ENCODE results near the gene TMED4.
"Not testable (repeated sequence)": the region's sequence is repeated elsewhere in the genome, so short reads cannot be mapped to it uniquely, and the experiment has no call there.

The TMED4 gene

DNA sequence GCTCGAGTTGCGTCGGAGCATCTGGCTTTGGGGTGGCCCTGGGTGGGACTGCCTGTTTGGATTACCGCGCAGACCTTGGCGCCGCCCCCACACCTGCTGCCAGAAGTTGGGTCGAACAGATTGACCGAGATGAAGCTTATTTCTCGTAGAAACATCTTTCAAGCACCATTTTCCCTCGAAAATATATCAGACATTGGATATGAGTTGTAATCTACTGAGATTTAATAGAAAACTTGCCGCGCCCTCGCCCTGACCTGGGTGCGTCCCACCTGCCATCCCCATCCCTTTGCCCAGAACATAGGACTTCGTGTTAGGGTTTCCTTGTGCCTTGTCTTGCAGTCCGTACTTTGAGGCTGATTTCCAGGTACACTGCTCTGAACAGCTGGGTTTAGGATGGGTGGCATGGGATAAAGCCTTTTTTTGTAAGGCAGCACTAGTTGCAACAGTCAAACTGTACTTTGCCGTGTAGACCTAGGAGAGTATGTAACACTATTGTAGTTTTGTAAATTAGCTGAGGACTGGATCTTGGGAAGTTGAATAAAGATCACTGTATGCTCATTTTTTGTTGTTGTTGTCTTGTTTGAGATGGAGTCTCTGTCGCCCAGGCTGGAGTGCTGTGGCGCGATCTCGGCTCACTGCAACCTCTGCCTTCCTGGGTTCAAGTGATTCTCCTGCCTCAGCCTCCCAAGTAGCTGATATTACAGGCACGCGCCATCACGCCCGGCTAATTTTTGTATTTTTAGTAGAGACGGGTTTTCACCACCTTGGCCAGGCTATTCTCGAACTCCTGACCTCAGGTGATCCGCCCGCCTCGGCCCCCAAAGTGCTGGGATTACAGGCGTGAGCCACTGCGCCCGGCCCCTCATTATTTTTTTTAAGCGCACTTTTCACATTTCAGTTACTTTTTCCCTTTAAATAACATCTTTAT is 25.4 kb upstream of the TMED4 start:
- DNase-seq: no peak

DNA sequence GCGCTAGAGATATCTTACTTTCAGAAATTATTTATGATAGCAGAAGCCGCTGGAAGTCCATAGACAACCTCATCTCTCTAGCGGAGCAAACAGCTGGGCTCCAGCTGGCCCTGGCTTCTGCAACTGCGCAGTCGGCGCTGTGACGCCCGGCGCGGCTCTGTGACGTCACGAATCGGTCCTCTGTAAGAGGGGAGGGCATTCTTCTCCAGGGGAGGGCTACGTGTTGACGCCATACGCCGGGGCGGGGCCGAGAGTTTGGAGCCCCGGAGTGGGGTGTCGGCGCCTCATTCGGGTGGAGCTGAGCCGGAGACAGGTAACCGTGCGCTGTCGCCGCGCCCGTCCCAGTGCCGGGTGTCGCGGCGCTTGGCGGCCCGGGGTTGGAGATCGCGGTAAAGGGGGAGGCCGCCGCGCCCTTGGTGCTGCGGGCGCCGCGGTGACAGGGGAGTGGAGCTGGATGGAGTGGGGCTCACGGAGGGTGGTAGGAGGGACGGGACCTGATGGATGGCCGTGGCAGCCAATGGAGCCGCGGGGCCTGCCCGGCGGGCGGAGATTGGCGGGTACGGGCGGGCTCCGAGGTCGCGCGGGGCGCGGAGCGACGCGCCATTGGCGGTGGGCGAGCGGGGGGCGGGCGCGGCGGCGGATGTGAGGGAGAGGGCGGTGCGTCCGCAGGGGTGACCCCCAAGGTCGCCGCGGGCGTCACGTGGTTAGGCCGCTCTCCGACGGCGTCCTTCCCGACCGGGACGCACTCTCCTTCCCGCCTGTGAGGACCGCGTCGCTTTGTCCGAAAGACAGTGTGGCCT is 24.5 kb upstream of the TMED4 start, which contains the start of gene OGDH:
OGDH (plus strand) TSS at position 287 of the 800 bp plus-strand sequence. CDS start 17,717 bp downstream, outside the sequence.
- DNase-seq: peak; percentile 100

DNA sequence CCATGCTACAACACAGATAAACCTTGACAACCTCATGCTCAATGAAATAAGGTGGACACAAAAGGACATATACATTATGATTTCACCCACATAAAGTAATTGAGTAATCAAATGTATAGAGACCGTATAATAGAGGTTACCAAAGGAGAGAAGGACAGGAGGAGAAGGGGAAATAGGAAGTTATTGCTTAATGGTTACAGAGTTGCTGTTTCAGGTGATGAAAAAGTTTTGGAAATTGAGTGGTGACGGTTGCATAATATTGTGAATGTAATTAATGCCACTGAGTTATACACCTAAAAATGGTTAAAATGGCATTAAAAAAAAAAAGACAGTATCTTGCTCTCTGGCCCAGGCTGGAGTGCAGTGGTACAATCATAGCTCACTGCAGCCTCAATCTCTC is 22.9 kb upstream of the TMED4 start:
- no peak for DNase-seq

DNA sequence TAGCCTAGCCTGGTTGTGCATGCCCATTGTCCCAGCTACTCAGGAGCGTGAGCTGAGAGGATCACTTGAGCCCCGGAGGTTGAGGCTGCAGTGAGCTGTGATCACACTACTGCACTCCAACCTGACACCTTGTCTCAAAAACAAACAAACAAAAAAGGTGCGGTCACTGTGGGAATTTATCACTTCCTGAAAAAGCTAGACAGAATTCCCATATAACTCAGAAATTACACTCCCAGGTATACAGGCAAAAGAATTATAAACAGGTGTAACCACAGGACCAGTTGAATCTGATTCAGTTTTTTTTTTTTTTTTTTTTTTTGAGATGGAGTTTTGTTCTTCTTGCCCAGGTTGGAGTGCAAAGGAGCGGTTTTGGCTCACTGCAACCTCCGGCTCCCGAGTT is 21.2 kb upstream of the TMED4 start:
- no peak for DNase-seq

DNA sequence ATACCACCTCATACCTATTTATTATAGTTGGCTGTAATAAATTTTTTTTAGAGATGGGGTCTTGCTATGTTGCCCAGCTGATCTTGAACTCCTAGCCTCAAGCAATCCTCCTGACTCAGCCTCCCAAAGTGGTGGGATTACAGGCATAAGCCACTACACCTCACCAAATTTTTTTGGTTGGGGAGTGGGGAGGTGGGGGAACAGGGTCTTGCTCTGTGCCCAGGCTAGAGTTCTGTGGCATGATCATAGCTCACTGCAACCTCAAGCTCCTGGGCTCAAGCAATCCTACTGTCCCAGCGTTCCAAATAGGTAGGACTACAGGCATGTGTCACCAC is 20.5 kb upstream of the TMED4 start:
- DNase-seq: no peak

DNA sequence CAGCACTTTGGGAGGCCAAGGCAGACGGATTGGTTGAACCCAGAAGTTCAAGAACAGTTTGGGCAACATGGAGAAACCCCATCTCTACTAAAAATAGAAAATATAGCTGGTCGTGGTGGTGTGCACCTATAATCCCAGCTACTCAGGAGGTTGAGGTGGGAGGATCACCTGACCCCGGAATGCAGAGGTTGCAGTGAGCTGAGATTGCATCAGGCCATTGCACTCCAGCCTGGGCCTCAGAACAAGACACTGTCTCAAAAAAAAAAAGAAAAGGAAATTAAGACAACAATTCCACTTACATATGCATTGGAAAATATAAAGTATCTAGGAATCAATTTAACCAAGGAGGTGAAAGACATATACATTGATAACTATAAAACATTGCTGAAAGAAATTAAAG is 17.2 kb upstream of the TMED4 start:
- DNase-seq: no peak

DNA sequence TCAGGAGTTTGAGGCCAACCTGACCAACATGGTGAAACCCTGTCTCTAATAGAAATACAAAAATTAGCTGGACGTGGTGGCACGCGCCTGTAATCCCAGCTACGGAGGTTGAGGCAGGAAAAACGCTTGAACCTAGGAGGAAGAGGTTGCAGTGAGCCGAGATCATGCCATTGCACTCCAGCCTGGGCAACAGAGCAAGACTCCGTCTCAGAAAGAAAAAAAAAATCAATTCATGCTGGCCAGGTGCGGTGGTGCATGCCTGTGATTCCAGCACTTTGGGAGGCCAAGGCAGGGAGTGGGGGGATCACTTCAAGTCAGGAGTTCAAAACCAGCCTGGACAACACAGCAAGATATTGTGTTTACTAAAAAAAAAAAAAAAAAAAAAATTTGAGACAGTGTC is 15.2 kb upstream of the TMED4 start:
- not testable (repeated sequence) for DNase-seq

DNA sequence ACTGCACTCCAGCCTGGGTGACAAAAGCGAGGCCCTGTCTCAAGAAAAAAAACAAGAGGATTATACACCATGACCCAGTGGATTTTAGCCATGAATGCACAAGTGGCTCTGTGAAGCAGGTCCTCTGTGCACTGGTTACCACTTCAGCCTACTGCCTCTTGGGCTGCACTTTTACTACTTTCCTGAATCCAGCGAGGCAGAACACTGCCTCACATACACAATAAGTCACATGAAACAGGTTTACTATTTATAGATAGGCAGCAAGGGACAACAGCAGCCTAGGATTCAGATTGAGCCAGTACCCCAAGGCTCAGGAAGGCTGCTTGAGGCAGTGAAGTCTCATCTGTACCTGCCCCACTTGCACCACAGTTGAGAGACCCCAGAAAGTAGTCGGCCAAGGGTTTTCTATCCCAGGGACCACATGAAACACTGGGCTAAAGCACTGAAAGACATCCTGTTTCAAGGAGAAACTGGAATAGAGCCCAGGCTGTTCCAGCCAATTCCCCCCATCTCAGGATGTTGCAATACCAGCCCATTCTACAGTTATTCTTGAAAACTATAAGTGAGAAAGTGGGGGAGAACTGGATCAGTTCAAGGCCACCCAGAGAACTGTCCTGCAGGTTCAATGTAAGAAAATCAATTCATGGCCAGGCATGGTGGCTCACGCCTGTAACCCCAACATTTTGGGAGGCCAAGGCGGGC is 14.1 kb upstream of the TMED4 start:
- no peak for DNase-seq

DNA sequence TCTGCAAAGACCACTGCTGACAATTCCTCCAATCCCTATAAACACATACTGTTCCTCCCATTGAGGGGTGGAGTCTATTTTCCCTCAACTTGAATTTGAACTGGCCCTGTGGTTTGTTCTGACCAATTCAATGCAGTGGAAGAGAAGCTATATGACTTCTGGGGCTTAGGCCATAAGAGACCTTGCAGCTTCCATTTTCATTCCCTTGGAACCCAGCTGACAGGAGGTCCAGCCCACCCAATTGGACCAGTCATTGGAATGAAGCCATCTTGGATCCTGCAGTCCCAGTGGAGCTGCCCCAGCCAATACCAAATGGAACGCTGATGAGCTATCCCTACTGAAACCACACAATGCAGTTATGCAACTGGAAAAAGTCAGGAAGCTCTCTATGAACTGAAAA is 8.9 kb upstream of the TMED4 start:
- no peak for DNase-seq

DNA sequence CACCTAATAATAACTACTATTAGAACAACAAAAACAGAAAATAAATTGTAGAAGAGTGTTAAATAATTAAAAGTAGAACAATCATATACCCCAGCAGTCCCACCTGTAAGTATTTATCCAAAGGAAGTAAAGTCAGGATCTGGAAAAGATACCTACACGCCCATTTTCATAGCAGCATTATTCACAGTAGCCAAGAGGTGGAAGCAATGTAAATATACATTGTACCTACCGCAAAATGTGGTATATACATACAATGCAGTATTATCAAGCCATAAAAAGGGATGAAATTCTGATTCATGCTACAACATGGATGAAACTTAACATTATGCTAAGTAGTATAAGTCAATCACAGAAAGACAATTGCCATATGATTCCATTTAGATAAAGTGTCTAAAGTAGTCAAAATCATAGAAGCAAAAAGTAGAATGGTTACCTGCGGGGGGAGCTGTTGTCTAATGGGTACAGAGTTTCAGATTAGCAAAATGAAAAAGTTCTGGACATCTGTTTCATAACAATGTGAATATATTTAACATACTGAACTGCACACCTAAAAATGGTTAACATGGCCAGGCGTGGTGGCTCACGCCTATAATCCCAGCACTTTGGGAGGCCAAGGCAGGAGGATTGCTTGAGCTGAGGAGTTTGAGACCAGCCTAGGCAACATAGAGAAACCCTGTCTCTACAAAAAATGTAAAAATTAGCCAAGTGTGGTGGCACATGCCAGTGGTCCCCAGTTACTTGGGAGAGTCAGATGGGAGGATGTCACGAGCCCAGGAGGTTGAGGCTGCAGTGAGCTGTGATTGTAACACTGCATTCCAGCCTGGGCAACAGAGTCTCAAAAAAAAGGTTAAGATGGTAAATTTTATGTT is 6.0 kb upstream of the TMED4 start:
- DNase-seq: peak; percentile 70

DNA sequence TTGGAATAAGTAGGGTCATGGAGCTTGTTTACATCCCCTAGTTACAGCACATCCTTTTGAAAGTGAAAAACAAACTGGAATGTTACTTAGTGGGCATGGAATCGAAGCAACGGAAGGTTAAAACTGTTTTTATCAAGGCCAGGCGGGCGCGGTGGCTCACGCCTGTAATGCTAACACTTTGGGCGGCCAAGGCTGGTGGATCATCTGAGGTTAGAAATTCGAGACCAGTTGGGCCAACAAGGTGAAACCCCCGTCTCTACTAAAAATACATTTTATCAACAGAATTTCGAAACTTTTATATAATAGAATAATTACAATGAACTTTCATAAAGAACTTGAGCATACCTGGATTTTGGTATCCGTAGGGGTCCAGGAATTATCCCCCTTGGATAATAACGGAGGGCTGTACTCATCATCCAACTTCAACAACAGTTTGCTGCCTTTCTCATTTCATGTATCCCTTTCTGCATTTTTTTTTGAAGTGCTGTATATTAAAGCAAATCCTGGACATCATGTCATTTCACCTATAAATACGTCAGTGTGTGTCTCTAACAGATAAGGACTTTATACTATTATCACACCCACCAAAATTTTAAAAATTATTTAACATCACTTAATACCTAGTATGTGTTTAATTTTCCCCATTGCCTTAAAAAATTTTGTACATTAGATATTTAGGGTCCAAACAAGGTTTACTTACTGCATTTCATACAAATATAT is 1.3 kb upstream of the TMED4 start:
- no peak for DNase-seq

DNA sequence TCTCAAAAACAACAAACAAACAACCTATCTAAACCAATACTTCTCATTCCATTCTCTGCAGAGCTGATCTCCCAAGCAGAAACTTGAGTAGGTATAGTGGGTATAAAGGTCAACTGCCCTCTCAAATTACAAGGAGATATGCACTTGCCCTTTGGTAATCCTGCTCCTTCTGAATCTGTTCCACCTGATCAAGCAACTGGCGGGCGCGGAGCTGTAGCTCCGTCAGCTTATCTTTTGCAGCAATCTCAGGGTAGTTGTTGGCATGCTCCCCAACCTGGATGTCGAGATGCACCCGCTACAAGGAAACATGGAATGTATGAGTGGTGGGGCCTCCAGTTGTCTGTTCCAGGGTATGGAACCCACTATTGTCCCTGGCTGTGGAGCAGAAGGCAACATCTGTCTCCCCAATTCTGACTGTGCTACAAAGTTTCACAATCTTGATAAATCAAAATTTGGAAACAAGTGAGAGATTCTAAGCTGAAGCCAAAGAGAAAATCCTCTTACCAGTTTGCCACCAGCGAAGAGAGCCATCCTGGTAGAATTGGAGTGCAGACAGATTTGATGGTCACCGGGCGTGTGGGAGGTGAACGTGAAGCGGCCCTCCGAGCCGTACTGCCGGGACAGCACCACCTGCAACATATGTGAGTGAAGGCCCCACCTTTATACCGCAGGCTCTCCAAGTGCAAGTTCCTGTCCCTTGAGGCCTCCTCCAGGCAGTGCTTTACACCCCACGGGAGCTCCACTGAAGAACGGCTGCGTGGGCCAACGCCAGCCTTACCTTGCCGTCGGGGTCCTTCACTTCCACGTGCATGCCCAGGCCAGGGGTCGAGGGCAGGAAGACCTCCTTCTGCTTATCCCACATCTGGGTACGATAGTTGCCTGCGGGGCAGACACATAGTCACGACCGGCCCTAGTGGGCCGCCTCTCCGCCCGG is 819 bp downstream of the TMED4 start:
- peak; percentile 58 for DNase-seq

DNA sequence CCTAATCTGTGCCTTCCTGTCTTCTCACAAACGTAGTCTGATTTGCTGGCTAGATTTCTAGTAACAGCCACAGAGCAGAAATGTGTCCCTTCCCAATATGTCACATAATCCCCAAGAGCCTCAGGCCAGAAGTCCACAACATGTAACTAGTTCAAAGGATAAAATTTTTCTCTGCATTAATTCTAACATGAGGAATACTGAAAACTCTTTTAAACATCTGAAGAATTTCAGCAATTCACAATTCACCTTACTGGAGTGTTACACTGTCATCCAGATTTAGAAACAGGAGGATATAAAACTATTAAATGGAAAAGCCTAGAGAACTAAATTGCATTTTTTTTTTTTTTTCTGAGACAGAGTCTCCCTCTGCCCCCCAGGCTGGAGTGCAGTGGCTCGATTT is 5.8 kb downstream of the TMED4 start:
- no peak for DNase-seq

DNA sequence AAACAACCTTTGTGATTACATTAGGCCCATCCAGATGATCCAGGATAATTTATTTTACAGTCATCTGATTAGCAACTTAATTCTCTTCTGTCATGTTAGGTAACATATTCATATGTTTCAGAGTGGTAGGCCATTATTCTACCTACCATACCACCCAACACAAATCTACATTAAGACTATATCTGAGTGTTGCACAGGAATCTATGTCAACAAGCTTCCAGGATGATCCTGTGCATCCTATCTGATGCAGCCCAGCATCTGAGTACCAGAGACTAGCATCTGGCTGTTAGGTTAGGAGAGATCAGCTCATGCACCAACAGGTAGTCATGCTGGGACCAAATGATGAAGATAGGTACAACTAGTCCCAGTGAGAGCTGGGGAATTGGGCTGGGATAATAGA is 7.0 kb downstream of the TMED4 start:
- DNase-seq: no peak

DNA sequence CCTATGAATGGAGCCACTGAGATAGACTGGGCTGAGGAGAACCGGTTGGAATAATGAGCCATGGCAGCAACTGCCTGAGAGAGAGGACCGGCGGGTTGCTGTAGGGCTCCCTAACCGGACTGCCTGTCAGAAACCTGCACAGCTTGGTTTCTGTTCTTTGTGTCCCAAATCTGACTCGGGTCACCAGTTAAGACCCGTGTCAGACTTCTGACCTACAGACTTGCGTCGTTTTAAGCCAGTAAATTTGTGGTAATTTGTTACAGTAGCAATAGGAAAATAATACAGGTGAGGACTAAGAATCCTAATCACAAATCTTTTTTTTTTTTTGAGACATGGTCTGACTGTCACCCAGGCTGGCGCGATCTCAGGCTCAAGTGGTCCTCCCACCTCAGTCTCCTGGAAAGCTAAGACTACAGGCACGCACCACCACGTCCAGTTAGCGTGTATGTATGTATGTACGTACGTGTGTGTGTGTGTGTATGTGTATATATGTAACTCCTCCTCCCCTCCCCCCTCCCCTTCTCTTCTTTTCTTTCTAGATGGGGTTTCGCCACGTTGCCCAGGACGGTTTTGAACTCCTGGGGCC is 7.7 kb downstream of the TMED4 start:
- DNase-seq: no peak

DNA sequence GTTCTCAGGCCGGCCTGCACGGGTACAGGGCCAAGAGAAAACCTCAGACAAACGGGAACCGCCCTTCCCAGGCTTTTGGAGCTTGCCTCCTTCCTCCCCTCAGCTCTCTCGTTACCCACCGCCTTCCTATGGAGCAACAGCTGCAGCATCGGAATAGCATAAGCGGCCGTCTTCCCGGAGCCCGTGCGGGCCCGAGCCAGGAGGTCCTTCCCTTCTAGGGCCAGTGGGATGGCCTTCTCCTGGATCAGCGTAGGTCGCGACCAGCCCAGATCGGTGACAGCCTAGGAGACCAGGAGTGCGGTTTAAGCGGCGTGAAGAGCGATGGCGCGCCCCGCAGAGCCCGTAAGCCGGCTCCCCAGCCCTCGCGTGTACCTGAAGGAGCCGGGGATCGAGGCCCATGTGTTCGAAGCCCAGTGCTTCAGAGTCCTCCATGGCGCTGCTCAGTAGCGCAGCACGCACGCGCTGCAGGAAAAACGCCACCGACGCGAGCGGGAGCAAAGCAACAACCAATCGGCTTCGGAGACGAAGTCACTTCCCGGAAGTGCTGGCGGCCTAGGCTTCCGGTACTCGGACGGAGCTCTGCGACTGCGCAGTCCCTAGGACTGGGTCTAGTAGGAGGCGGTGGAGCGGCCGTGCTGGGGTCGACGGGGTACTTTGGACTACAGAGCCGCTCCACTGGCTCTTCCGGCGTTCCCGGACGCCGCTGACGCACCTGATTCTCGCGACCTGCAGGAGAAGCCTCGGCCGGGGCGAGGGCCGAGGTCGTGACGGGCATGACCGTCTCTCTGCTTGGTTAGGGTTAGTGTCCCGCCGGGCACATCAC is 8.4 kb downstream of the TMED4 start, which contains the start of gene DDX56:
DDX56 (minus strand) TSS at position 445 of the 823 bp plus-strand sequence; CDS start at position 432, 13 bp downstream.
- DNase-seq: peak; percentile 96

DNA sequence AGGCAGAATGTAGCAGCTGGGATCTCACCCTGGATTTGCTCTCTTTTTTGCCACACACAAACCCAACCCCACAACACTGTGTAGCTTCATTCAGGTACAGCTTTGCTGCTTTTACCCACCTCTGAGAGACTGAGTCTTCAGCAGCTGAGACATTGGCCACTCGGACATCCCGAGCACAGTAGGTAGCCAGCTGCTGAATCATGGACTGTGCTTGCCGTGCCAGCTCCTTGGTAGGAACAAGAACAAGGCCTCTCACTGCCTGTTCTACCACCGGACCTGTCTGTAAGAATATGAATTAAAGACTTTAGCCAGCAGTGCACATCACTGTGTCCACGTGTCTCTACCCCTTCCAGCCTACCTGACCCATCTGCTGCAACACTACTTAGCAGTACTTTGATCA is 9.3 kb downstream of the TMED4 start:
- DNase-seq: no peak

DNA sequence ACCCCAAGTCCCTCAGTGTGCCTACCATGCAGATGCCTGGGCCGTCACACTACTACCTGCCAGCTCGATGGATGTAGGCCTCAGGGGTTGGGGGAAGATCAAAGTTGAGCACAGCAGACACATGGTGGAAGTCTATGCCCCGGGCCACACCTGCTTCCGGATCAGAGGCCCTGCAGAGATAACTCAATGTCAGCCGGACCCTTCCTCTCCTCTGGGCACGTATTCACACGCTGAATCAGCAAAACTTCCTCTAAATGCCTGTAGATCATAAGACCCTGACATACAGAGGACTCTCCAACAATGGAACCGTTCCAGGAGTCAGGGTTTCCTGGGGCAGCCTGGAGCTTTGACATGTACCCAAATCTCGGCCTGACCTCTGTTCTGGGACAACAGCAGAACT is 12.1 kb downstream of the TMED4 start:
- DNase-seq: no peak
